Aorta (tissue), 5 donors: Measurements from ENCODE around the gene DIAPH1. TPM values are rescaled to one million over a fixed set of nuclear protein-coding genes. Genes with fewer than 3 reads are reported as not detected.
A peak's percentile ranks its signal among the peaks of the same experiment; 100 is the strongest.

ENCODE experiments used
- ATAC-seq: fragments of 200-7000 bp; cut with Tn5 transposase; one replicate; pipeline ENCODE4 v1.9.1; 2022; ENCODE audit warnings: moderate library complexity; ENCODE audit not compliant: low FRiP score
- DNase-seq, 2 donors: peaks; one replicate each; pipeline ENCODE4 v3.0.0-alpha.2; 2020
- H3K27ac ChIP-seq, 2 donors: one replicate each; pipeline ENCODE4 v1.5.1; 2013; ENCODE audit warnings: low read length in 2 of 2, mild to moderate bottlenecking in 2 of 2, moderate library complexity in 2 of 2, control low read depth in 1 of 2, inconsistent platforms in 1 of 2, low read depth in 1 of 2
- H3K27me3 ChIP-seq, 2 donors: one replicate each; pipeline ENCODE4 v1.6.1; 2013; ENCODE audit warnings: control low read depth in 1 of 2, low read length in 1 of 2, mild to moderate bottlenecking in 1 of 2, moderate library complexity in 1 of 2; ENCODE audit not compliant: insufficient read depth in 2 of 2, control insufficient read depth in 1 of 2
- H3K36me3 ChIP-seq, 2 donors: one replicate each; pipeline ENCODE4 v1.6.1; 2013; ENCODE audit warnings: control low read depth in 1 of 2, low read length in 1 of 2, mild to moderate bottlenecking in 1 of 2; ENCODE audit not compliant: insufficient read depth in 2 of 2, control insufficient read depth in 1 of 2
- H3K4me1 ChIP-seq, 2 donors: one replicate each; pipeline ENCODE4 v1.6.1; 2013; ENCODE audit warnings: low read length in 2 of 2, control low read depth in 1 of 2, mild to moderate bottlenecking in 1 of 2, moderate library complexity in 1 of 2; ENCODE audit not compliant: insufficient read depth in 2 of 2, control insufficient read depth in 1 of 2
- H3K4me3 ChIP-seq, 2 donors: one replicate each; pipeline ENCODE4 v1.5.1; 2013; ENCODE audit warnings: low read length in 2 of 2, control low read depth in 1 of 2, mild to moderate bottlenecking in 1 of 2
- H3K9me3 ChIP-seq: one replicate; pipeline ENCODE4 v1.6.1; 2013; ENCODE audit warnings: mild to moderate bottlenecking, low read length; ENCODE audit not compliant: control insufficient read depth
- WGBS, 2 donors: extraction: QIAGEN DNeasy Blood & Tissue Kit; methylation state at CpG; one replicate each; pipeline ENCODE4 v1.1.7; 2013; 5-methylcytosine and 5-hydroxymethylcytosine counted together
- intact Hi-C, 2 donors: fragments of 100-400 bp; cut with DNase I; formaldehyde crosslinking; loops; one replicate each; pipeline versions ENCODE4 v1.14.2 to v1.15.0; 2022
- polyA plus RNA-seq, 2 donors: library from polyadenylated mRNA; stranded (reverse); fragments of 200-250 nt; gene quantifications; one replicate each; pipeline ENCODE4 v1.2.3, GENCODE V29; 2013
- total RNA-seq, 2 donors: library from RNA; stranded (reverse); fragmentation: NEBNext Ultra II Directional; extraction: Animal tissue kit (Norgen Biotek cat#: 25700); gene quantifications; one replicate each; pipeline ENCODE4 v1.2.1, GENCODE V29; 2021
- donor health status: healthy with polysubstance abuse.
- donor health status: Bipolar disorder and iron deficiency.
- donor health status: DM: no; HTN: no; CAD: no.
- donor health status: DM: no; HTN: no; CAD: no.
- donor health status: DM: yes; HTN: yes; CAD: no.

Gene DIAPH1
- total and polyA plus RNA-seq, 4 donors: 30.8 to 125 (median 68.8) TPM

DNA sequence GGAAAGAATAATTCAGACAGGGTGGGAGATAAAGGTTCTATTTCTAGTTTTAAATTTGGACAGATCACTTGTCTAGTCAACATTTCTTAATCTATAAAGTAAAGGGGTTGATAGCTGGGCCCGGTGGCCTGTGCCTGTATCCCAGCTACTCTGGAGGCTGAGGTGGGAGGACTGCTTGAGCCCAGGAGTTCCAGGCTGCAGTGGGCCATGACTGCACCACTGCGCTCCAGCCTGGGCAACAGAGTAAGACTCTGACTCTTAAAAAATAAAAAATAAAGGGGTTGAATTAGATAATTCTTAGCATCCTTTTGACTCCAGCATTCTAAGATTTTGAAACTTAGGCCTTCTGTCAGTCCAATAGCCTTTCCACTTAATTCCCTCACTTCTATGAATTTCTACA is 10.8 kb downstream of the DIAPH1 start:
- Histone ChIP-seq H3K27me3 (no peaks in the 10 kb centered on the region), H3K4me3 (no peak overlapping the region), H3K27ac (no peak overlapping the region), H3K4me1 (no peaks in the 10 kb centered on the region), H3K36me3 (no peaks in the 10 kb centered on the region), H3K9me3 (no peaks in the 10 kb centered on the region)
- no peak for ATAC-seq
- no peak for DNase-seq
- intact Hi-C loops: no loop called here
- WGBS, 2 donors: 71 to 72% methylated on average over 2 of the region's 2 CpGs

DNA sequence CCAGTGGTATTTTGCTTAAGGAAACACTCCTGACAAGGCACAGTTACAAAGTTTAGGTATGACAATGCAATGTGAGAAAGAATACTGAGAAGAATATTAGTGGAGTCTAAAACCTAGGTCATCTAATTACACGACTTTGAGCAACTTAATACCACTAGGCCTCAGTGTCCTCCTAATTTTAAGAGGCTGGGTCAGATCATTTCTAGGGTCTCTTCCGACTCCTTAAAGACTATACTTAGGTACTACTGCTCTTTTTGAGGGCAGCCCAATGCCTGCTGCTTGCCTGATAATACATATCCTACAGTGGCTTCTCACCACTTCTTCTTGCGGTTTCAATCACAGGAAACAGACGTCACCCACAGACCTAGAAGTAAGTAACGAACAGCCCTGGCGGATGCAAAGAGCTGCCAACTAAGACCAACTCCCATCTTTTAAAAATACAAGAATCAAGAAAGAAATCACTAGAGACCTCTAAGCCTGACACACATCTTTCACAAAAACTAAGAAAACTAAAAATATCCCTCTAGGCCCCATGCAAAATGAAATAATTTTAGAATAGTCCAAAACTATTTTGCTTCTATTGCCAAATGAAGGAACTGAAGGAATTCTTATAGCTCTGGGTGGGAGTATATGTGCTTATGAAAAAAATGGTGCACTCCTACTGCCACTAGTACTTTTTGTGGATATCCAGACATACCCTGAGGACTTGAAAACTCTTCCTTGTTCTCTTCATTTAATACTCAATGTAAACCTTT is 13.1 kb downstream of the DIAPH1 start:
- peak in 1 of 2 donors; percentile 68 for DNase-seq
- peak overlapping the region; percentile 67 to 77 for H3K27ac ChIP-seq

DNA sequence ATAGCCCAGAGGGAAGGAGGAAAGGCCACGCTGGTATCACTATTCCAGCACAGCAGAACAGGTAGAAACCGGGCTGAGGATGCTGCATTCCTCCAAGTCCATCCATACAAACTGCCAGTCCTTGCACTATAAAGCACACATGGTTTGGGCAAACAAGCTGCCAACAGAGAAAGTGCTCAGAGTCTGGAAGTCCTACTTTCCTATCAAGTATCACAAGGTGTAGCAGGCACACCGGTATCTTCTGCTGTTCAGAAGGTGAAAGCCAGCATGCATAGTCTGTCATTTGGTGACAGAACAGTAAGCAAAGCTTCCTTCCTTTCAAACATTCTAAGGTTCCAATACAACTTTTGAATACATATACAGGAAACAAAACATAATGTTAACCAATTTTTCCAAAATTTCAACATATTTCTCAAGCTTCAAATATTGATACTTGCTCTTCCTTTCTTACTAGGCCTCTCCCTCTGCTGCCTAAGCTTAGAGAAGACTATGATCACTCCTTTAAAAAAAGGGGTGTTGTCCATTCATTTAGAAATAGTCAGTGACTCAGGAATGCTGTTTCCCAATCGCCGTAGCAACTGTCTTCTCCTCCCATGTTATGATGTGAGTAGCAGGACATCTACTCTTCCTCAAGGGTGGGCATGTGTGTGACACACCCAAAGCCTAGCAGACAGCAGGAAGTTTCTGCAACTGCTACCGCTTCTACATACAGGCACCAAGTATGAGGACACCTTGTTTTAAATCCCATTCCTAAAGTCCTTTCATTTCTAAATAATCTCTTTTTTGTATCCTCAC is 14.7 kb downstream of the DIAPH1 start:
- no peaks in the 10 kb centered on the region for H3K27me3 ChIP-seq

More for the DNA sequence above, 13.1 kb downstream of the DIAPH1 start:
- WGBS, 2 donors: 15 to 17% methylated on average over 6 of the region's 6 CpGs
- H3K4me3 ChIP-seq: no peak overlapping the region
- intact Hi-C loops: no loop called here
- no peaks in the 10 kb centered on the region for H3K27me3 ChIP-seq
- H3K4me1 ChIP-seq: no peaks in the 10 kb centered on the region
- no peaks in the 10 kb centered on the region for H3K9me3 ChIP-seq
- peak; percentile 77 for ATAC-seq
- no peaks in the 10 kb centered on the region for H3K36me3 ChIP-seq

DNA sequence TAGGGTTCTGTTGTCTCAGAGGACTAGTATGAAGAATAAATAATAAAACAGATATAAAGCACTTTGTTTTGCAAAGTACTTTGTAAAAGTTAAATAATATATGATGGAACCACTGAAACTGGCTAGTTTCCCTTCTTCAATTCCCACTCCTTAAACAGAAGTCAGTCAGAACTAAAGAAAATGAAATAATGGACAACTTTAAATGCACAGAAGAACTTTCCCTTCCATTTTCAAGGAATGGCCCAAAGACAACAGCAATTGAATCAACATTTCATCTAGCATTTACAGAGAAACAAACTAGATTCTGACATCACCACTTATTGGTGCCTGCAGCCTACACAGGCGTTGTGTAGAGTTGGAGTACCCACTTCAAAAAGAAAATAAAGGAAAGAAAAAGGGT is 16.2 kb downstream of the DIAPH1 start:
- H3K4me1 ChIP-seq: peaks cover 0 to 3% of the 10 kb centered on the region in 2 donors
- H3K27ac ChIP-seq: no peak overlapping the region
- no peak overlapping the region for H3K4me3 ChIP-seq
- intact Hi-C loops: no loop called here
- H3K36me3 ChIP-seq: no peaks in the 10 kb centered on the region
- WGBS, 2 donors: 91 to 93% methylated on average over 1 of the region's 1 CpG
- no peaks in the 10 kb centered on the region for H3K27me3 ChIP-seq
- no peaks in the 10 kb centered on the region for H3K9me3 ChIP-seq
- DNase-seq: no peak
- ATAC-seq: no peak

More for the DNA sequence above, 14.7 kb downstream of the DIAPH1 start:
- DNase-seq: peak in 1 of 2 donors; percentile 62
- Histone ChIP-seq H3K36me3 (no peaks in the 10 kb centered on the region), H3K4me3 (no peak overlapping the region), H3K27ac (peak overlapping the region in 1 of 2 donors; percentile 64), H3K4me1 (peaks cover 0 to 3% of the 10 kb centered on the region in 2 donors), H3K9me3 (no peaks in the 10 kb centered on the region)
- 73 to 77% methylated on average over 6 of the region's 6 CpGs for WGBS, 2 donors
- intact Hi-C loops: no loop called here
- peak; percentile 86 for ATAC-seq

DNA sequence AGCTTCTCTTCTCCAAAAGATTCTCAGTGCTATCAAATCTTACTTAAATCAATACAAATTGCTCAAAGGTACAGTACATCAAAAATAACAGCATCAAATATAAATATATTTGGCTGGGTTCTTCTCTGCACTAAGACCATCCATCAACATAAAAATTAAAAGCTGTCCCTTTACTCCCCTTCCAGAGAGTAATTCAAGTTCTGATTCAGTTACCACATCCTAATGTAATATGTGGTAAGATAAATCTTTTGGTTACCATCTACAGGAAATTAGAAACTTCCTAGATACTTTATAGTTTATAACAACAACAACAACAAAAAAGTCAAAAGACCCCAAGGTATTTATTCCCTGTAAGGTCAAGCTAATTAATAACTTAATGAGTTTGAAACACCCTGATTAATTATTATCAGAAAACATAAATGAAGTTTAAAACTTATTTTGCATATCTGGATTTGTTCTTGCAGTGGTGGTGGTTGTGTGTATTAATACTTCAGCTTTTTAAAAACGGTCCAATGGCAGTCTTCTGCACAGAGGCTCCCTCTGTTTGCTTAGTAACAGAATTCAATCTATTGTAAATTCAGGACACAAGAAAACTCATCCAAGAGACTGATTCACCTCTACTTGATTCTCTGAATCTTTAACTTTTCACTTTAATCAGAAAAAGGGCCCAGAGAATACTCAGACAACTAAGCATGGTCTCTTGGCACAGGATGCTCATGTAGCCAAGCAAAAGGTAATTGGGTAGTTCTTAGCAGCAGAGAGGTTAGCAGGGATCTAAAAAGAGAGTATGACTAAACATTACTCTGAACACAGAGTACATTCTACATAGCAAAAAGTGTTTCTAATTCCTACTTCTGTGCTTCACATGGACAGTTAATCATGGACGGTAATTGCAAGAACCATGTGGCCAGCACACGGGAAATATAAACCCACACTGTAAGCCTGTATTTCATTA is 20.1 kb downstream of the DIAPH1 start:
- DNase-seq (no peak), ATAC-seq (peak; percentile 74)
- 10 to 21% methylated on average over 3 of the region's 3 CpGs for WGBS, 2 donors
- Histone ChIP-seq H3K27me3 (no peaks in the 10 kb centered on the region), H3K9me3 (no peaks in the 10 kb centered on the region), H3K4me1 (peaks cover 0 to 5% of the 10 kb centered on the region in 2 donors), H3K36me3 (no peaks in the 10 kb centered on the region), H3K27ac (peak overlapping the region; percentile 67 to 87), H3K4me3 (no peak overlapping the region)
- intact Hi-C loops: no loop called here

DNA sequence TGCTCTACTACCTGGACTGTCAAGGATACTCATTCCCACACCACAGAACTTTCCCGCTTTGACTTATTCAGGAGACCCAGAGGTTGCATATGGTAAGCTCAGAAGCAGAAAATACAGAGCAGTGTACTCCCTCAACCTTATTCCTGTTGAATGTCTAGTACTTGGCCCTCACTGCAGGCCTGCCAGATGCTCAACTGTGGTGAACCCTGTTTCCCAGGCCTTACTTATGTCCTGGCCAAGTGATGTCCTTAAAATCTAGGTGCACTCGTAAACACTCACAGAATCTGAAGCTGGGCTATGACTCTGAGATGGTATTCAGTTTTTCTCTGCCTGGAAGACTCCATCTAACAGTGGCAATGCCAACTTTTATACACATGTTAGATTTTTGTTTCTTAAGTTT is 21.0 kb downstream of the DIAPH1 start:
- 95 to 98% methylated on average over 2 of the region's 2 CpGs for WGBS, 2 donors
- H3K27ac ChIP-seq: peak overlapping the region in 1 of 2 donors; percentile 59
- no peak overlapping the region for H3K4me3 ChIP-seq
- H3K4me1 ChIP-seq: peaks cover 0 to 5% of the 10 kb centered on the region in 2 donors
- no peaks in the 10 kb centered on the region for H3K36me3 ChIP-seq
- DNase-seq (no peak), ATAC-seq (no peak)
- intact Hi-C loops: no loop called here
- no peaks in the 10 kb centered on the region for H3K27me3 ChIP-seq
- H3K9me3 ChIP-seq: no peaks in the 10 kb centered on the region

DNA sequence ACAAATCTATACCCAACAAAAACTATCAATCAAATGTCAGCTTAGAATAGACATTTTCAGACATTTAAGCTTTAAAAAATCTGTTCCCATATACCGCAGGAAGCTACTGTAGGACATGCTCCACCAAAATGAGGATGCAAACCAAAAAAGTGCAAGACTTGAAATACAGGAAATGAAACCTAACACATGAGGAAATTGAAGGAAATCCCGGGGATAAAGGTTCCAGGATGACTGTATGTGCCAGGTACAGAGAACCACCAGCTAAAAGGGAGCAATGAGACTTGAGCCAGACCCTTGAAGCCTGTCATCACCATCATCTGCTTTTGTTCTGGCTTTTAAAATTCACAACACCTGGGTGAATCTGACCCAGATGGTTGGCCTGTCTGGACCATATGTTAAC is 21.4 kb downstream of the DIAPH1 start:
- peak overlapping the region in 1 of 2 donors; percentile 25 for H3K27ac ChIP-seq
- no peak for ATAC-seq
- peaks cover 0 to 5% of the 10 kb centered on the region in 2 donors for H3K4me1 ChIP-seq

DNA sequence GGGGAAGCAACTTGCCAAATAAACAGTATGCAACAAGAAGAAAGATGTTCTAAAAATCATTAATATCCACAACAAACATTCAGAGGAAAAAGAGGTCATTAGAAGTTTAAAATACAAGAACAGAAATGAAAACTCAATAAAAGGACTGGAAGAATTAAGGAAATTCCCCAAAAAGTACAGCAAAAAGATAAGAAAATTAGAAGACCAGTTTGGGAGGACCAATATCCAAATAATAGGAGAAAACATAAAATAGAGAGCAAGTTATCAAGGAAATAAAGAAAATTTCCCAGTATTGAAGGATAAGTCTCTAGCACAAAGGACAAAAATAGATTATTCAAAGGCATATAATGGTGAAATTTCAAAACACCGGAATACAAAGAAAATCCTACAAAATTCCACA is 21.9 kb downstream of the DIAPH1 start:
- Histone ChIP-seq H3K4me3 (no peak overlapping the region), H3K4me1 (peaks cover 0 to 5% of the 10 kb centered on the region in 2 donors), H3K9me3 (no peaks in the 10 kb centered on the region), H3K27me3 (no peaks in the 10 kb centered on the region), H3K36me3 (no peaks in the 10 kb centered on the region), H3K27ac (no peak overlapping the region)
- ATAC-seq (no peak), DNase-seq (no peak)
- intact Hi-C loops: no loop called here
- 95 to 96% methylated on average over 1 of the region's 1 CpG for WGBS, 2 donors

More for the DNA sequence above, 21.4 kb downstream of the DIAPH1 start:
- no peaks in the 10 kb centered on the region for H3K36me3 ChIP-seq
- H3K9me3 ChIP-seq: no peaks in the 10 kb centered on the region
- no peak overlapping the region for H3K4me3 ChIP-seq
- intact Hi-C loops: no loop called here
- no peak for DNase-seq
- no peaks in the 10 kb centered on the region for H3K27me3 ChIP-seq
- 85 to 87% methylated on average over 2 of the region's 2 CpGs for WGBS, 2 donors
